ENCODE measurements around the gene FASTKD1.

GRCh38 chr2:169571571-169571970, 2.1 kb downstream of the FASTKD1 start:
- TF ChIP-seq YY1 (IDR thresholded peaks at IDR 0.05; ENCODE audit: insufficient read depth, insufficient read length) (no peak), ZNF274 (IDR thresholded peaks at IDR 0.05; ENCODE audit: low read depth, low read length) (no peak)
